Pancreas (tissue), 10 donors: Measurements from ENCODE around the gene TCFL5. TPM values are rescaled to one million over a fixed set of nuclear protein-coding genes. Genes with fewer than 3 reads are reported as not detected.

Experiments
- ATAC-seq, 4 donors: fragments of 200-7000 bp; cut with Tn5 transposase; one replicate each; pipeline versions ENCODE4 v1.8.0 to v1.9.1; 2020; ENCODE audit warnings: mild to moderate bottlenecking in 4 of 4, moderate library complexity in 4 of 4
- DNase-seq, 6 donors: peaks; one replicate each; pipeline ENCODE4 v3.0.0-alpha.2; 2020
- FAIRE-seq: peaks from 2 replicates; lab custom pipeline; 2012; peaks lifted over from hg19 to GRCh38; lab: Jason Lieb, UNC
- H3K27ac ChIP-seq, 4 donors: fragments of 200-600 bp; sonication (generic); 1 replicate in 3 of 4; 2 replicates in 1 of 4; pipeline versions ENCODE4 v1.5.0 to v1.8.0; 2020
- H3K27me3 ChIP-seq, 4 donors: fragments of 200-600 bp; one replicate each; pipeline ENCODE4 v1.8.0; 2021
- H3K36me3 ChIP-seq, 3 donors: fragments of 200-600 bp; sonication (generic) in 1 of 3; one replicate each; pipeline versions ENCODE4 v1.5.0 to v1.8.0; 2020 to 2021
- H3K4me1 ChIP-seq, 3 donors: fragments of 200-600 bp; one replicate each; pipeline ENCODE4 v1.8.0; 2021
- H3K4me3 ChIP-seq, 4 donors: fragments of 200-600 bp; sonication (generic) in 2 of 4; one replicate each; pipeline versions ENCODE4 v1.5.0 to v1.8.0; 2020 to 2021
- H3K9me3 ChIP-seq, 4 donors: fragments of 200-600 bp; one replicate each; pipeline ENCODE4 v1.8.0; 2021
- CTCF ChIP-seq, 4 donors: fragments of 200-600 bp; sonication (generic) in 3 of 4; IDR thresholded peaks; one replicate each; pipeline versions ENCODE4 v1.5.0 to v1.8.0; 2021; ENCODE audit warnings: antibody characterized with exemption in 4 of 4
- WGBS, 2 donors: extraction: QIAGEN DNeasy Blood & Tissue Kit; methylation state at CpG; one replicate each; pipeline ENCODE4 v1.1.7; 2013; 5-methylcytosine and 5-hydroxymethylcytosine counted together
- intact Hi-C, 3 donors: fragments of 100-400 bp; cut with DNase I; formaldehyde crosslinking; loops; one replicate each; pipeline versions ENCODE4 v1.11.1 to v1.14.2; 2022
- polyA plus RNA-seq, 2 donors: library from polyadenylated mRNA; stranded (reverse); fragments of 200-250 nt; gene quantifications; one replicate each; pipeline ENCODE4 v1.2.3, GENCODE V29; 2013
- total RNA-seq, 6 donors: library from RNA; stranded (reverse); fragmentation: NEBNext Ultra II Directional in 4 of 6; extraction: Animal tissue kit (Norgen Biotek cat#: 25700) in 4 of 6; gene quantifications; one replicate each; pipeline versions ENCODE4 v1.2.1 to v1.2.4, GENCODE V29; 2021 to 2023
- donor health status: healthy with polysubstance abuse.
- donor health status: DM: no; HTN: no; CAD: no; lungs with moderate emphysema.
- donor health status: DM: no; HTN: no; CAD: no.
- donor health status: control.
- donor health status: control.
- donor health status: Bipolar disorder and iron deficiency.
- donor health status: DM: yes; HTN: yes; CAD: no.
- donor health status: DM: no; HTN: no; CAD: no.
- donor health status: DM: no; HTN: no; CAD: no.
- donor health status: DM: yes; HTN: yes; CAD: no.

The TCFL5 gene
- total and polyA plus RNA-seq, 8 donors: 2.5 to 4.9 (median 4.0) TPM

GRCh38 chr20:62820962-62821725, 40.5 kb downstream of the TCFL5 start:
- H3K36me3 ChIP-seq: no peaks in the 10 kb centered on the region
- H3K9me3 ChIP-seq: no peaks in the 10 kb centered on the region
- DNase-seq: peak in 1 of 6 donors; percentile 34
- peaks cover 0 to 7% (median 6%) of the 10 kb centered on the region in 3 donors for H3K4me1 ChIP-seq
- WGBS, 2 donors: 70 to 82% methylated on average over 19 of the region's 19 CpGs
- ATAC-seq: no peak
- TF ChIP-seq CTCF (IDR thresholded peaks at IDR 0.05): no peak
- no peak for FAIRE-seq
- intact Hi-C loops: no loop called here
- no peak overlapping the region for H3K4me3 ChIP-seq
- H3K27me3 ChIP-seq: peaks cover 0 to 5% (median 0%) of the 10 kb centered on the region in 4 donors
- H3K27ac ChIP-seq: no peak overlapping the region

DNA sequence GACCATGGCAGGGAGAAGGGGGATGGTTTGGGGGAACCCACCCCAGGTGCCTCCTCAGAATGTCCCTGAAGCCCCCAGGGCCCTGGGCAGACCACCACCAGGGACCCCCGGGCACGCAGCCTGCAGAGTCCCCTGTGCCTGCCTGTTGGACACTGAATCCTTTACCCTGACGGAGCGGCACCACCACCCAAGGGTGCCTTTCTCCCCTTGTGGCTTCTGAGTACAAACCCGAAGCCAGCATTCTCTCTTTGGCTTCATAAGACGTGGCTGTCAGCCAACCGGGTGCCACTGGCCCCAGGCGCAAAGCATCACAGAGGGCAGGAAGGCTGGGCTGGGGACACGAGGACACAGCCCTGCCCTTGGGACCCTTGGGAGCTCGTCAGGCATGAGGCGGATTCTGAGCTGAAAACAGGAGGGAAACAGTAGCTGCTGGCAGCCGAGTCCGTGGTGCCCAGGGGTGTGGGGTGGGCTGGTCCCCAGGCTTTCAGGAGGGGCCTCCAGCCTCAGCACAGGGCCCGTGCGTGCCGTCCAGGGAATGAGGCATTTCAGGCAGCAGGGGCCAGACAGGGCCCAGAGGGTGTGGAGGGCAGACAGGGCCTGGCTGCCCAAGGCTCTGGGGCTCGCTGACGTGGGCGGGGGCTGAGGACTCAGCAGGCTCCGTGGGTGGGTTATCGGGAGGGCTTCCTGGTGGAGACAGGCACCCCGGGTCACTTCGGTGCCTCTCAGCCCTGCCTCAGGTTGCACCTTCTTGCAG, 41.2 kb downstream of the TCFL5 start:
- Histone ChIP-seq H3K4me3 (no peak overlapping the region), H3K27me3 (peaks cover 0 to 5% (median 0%) of the 10 kb centered on the region in 4 donors), H3K36me3 (no peaks in the 10 kb centered on the region), H3K4me1 (peaks cover 0 to 7% (median 6%) of the 10 kb centered on the region in 3 donors), H3K27ac (no peak overlapping the region), H3K9me3 (no peaks in the 10 kb centered on the region)
- intact Hi-C loops: no loop called here
- TF ChIP-seq CTCF (IDR thresholded peaks at IDR 0.05): no peak
- DNase-seq: peak in 1 of 6 donors; percentile 30
- WGBS, 2 donors: 62 to 79% methylated on average over 23 of the region's 23 CpGs
- FAIRE-seq: no peak
- no peak for ATAC-seq

GRCh38 chr20:62819494-62820174, 42.0 kb downstream of the TCFL5 start:
- DNase-seq (peak in 1 of 6 donors; percentile 40), ATAC-seq (no peak), FAIRE-seq (no peak)
- no peak for TF ChIP-seq CTCF (IDR thresholded peaks at IDR 0.05)
- H3K9me3 ChIP-seq: no peaks in the 10 kb centered on the region
- 47 to 54% methylated on average over 15 to 16 of the region's 16 CpGs for WGBS, 2 donors
- H3K4me1 ChIP-seq: peaks cover 0 to 6% (median 6%) of the 10 kb centered on the region in 3 donors
- no peak overlapping the region for H3K4me3 ChIP-seq
- H3K27ac ChIP-seq: no peak overlapping the region
- no peaks in the 10 kb centered on the region for H3K36me3 ChIP-seq
- peaks cover 0 to 5% (median 0%) of the 10 kb centered on the region in 4 donors for H3K27me3 ChIP-seq
- intact Hi-C loops: no loop called here

DNA sequence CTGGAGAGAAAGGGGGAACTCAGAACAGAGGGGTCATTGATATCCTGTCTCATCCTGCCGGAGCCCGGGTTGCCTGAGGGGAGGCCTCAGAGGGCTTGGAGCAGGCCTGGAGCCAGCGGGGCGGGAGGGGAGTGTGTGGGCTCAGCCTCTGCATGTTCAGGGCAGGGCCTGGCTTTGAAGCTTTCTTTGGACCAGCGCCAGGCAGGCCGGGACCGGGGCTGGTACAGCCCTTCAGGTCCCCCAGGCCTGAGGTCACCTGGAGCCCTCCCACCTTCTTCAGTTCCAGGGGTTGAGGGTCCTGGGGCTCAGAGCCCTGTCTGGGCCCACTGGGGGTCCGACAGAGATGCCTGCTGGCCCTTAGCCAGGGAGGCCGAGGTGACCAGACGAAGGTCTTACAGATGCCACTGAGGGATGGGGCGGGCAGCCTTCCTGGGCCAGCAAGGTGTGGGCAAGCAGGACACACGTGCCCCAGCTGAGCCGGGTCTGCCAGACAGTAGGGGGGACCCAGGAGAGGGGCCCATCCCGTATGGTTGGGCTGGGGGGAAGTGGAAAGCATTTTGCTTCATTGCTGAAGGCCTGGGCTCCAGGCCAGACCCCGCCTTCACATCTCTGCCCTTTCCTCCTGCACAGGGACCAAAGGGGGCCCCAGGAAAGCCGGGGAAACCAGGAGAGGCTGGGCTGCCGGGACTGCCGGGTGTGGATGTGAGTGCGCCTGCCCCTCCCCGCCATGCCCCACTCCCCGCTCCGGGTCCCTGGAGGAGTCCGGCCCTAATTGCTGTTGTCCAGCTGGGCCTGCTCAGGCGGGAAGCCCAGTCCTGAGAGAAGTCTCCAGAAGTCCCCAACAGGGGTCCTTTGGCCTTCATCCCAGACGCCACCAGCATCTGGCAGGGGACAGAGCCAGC, 42.8 kb downstream of the TCFL5 start:
- no peak for FAIRE-seq
- intact Hi-C loops: no loop called here
- H3K36me3 ChIP-seq: no peaks in the 10 kb centered on the region
- H3K4me1 ChIP-seq: peaks cover 0 to 6% (median 0%) of the 10 kb centered on the region in 3 donors
- peak overlapping the region in 1 of 4 donors; percentile 15 for H3K27ac ChIP-seq
- WGBS, 2 donors: 24 to 26% methylated on average over 25 of the region's 25 CpGs
- TF ChIP-seq CTCF (IDR thresholded peaks at IDR 0.05): no peak
- ATAC-seq: peak; percentile 29 to 46 (median 39)
- H3K4me3 ChIP-seq: no peak overlapping the region
- no peaks in the 10 kb centered on the region for H3K9me3 ChIP-seq
- peaks cover 0 to 5% (median 0%) of the 10 kb centered on the region in 4 donors for H3K27me3 ChIP-seq
- DNase-seq: peak in 3 of 6 donors; percentile 54 to 83 (median 81)
